ENCODE data around the gene TSEN15. TPM values are rescaled to one million over a fixed set of nuclear protein-coding genes. Genes with fewer than 3 reads are reported as not detected.

TSEN15 gene
- polyA plus RNA-seq, 1 donor (not counting 4 experiments of a cell fraction or from before 2014, with no cell fraction given), result 46.7 TPM

GRCh38 chr1:184030433-184031091 lies 21.0 kb upstream of the TSEN15 start:
- DNase-seq (ENCODE audit: low read depth, low spot score) (no peak), FAIRE-seq (no peak)
- Histone ChIP-seq H3K4me3 (ENCODE audit: control insufficient read depth in 2 of 3, extremely low read depth in 1 of 3, insufficient read depth in 2 of 3, low read depth in 1 of 3, low read length in 3 of 3) (no peak overlapping the region), H3K27ac (ENCODE audit: control insufficient read depth, insufficient read depth, low read length) (no peak overlapping the region), H2AFZ (ENCODE audit: control insufficient read depth, low read length) (no peak overlapping the region), H4K20me1 (ENCODE audit: control insufficient read depth, extremely low read depth, insufficient read depth, low read length) (no peaks in the 10 kb centered on the region), H3K9me3 (ENCODE audit: control insufficient read depth, low read depth, low read length) (no peaks in the 10 kb centered on the region), H3K4me1 (ENCODE audit: control insufficient read depth, extremely low read depth, insufficient read depth, low read length) (no peaks in the 10 kb centered on the region), H3K27me3 (ENCODE audit: control insufficient read depth, extremely low read depth, insufficient read depth, low read length) (peaks cover 29% of the 10 kb centered on the region), H3K4me2 (ENCODE audit: control insufficient read depth, extremely low read depth, insufficient read depth, low read depth, low read length) (no peak overlapping the region), H3K36me3 (ENCODE audit: control insufficient read depth in 2 of 2, extremely low read depth in 1 of 2, insufficient read depth in 2 of 2, low read length in 2 of 2) (no peaks in the 10 kb centered on the region), H3K9ac (ENCODE audit: control insufficient read depth, extremely low read depth, insufficient read depth, low read length) (no peak overlapping the region), H3K9me1 (ENCODE audit: control insufficient read depth, extremely low read depth, insufficient read depth, low read length) (no peaks in the 10 kb centered on the region), H3K79me2 (ENCODE audit: control insufficient read depth, insufficient read depth, low read length) (no peaks in the 10 kb centered on the region)
- TF ChIP-seq EZH2 (IDR thresholded peaks at IDR 0.05; ENCODE audit: low read length) (no peak), CTCF (optimal IDR thresholded peaks at IDR 0.05 in 1 of 3, IDR thresholded peaks at IDR 0.05 in 1 of 3, conservative IDR thresholded peaks at IDR 0.05 in 1 of 3; ENCODE audit: extremely low read depth in 1 of 3, insufficient read depth in 2 of 3, low read length in 3 of 3) (no peak)
- dilution Hi-C loops (cut with MboI; ENCODE audit: extremely low pct_ligation_motif_present, low sequenced_read_pairs), result no loop called here

- TF ChIP-seq CTCF (optimal IDR thresholded peaks at IDR 0.05 in 1 of 3, IDR thresholded peaks at IDR 0.05 in 1 of 3, conservative IDR thresholded peaks at IDR 0.05 in 1 of 3; ENCODE audit: extremely low read depth in 1 of 3, insufficient read depth in 2 of 3, low read length in 3 of 3) (no peak), EZH2 (IDR thresholded peaks at IDR 0.05; ENCODE audit: low read length) (no peak)
- no peak for DNase-seq (ENCODE audit: low read depth, low spot score)
- H3K27ac ChIP-seq (ENCODE audit: control insufficient read depth, insufficient read depth, low read length), result no peak overlapping the region
- H3K4me3 ChIP-seq (ENCODE audit: control insufficient read depth in 2 of 3, extremely low read depth in 1 of 3, insufficient read depth in 2 of 3, low read depth in 1 of 3, low read length in 3 of 3), result no peak overlapping the region
- no peak overlapping the region for H3K9ac ChIP-seq (ENCODE audit: control insufficient read depth, extremely low read depth, insufficient read depth, low read length)
- no peaks in the 10 kb centered on the region for H3K4me1 ChIP-seq (ENCODE audit: control insufficient read depth, extremely low read depth, insufficient read depth, low read length)
- H3K9me1 ChIP-seq (ENCODE audit: control insufficient read depth, extremely low read depth, insufficient read depth, low read length), result no peaks in the 10 kb centered on the region
- H3K27me3 ChIP-seq (ENCODE audit: control insufficient read depth, extremely low read depth, insufficient read depth, low read length), result peaks cover 29% of the 10 kb centered on the region
- H3K79me2 ChIP-seq (ENCODE audit: control insufficient read depth, insufficient read depth, low read length), result no peaks in the 10 kb centered on the region
- H3K4me2 ChIP-seq (ENCODE audit: control insufficient read depth, extremely low read depth, insufficient read depth, low read depth, low read length), result no peak overlapping the region
- H3K9me3 ChIP-seq (ENCODE audit: control insufficient read depth, low read depth, low read length), result no peaks in the 10 kb centered on the region
- no peak overlapping the region for H2AFZ ChIP-seq (ENCODE audit: control insufficient read depth, low read length)
- dilution Hi-C loops (cut with MboI; ENCODE audit: extremely low pct_ligation_motif_present, low sequenced_read_pairs), result no loop called here
- no peaks in the 10 kb centered on the region for H3K36me3 ChIP-seq (ENCODE audit: control insufficient read depth in 2 of 2, extremely low read depth in 1 of 2, insufficient read depth in 2 of 2, low read length in 2 of 2)
- FAIRE-seq, result no peak
- no peaks in the 10 kb centered on the region for H4K20me1 ChIP-seq (ENCODE audit: control insufficient read depth, extremely low read depth, insufficient read depth, low read length)
Observed at GRCh38 chr1:184031092-184031408, 20.5 kb upstream of the TSEN15 start.

Measured in keratinocyte (primary cell).